Lung (tissue), 12 donors: ENCODE measurements around the gene KHNYN. TPM values are rescaled to one million over a fixed set of nuclear protein-coding genes. Genes with fewer than 3 reads are reported as not detected.

ENCODE experiments used
- ATAC-seq: fragments of 200-7000 bp; cut with Tn5 transposase; one replicate; pipeline ENCODE4 v1.9.1; 2020; ENCODE audit warnings: moderate number of reproducible peaks; ENCODE audit not compliant: insufficient read depth, low FRiP score
- DNase-seq, 3 donors: peaks; one replicate each; pipeline ENCODE4 v3.0.0-alpha.2; 2013 to 2017
- H3K27ac ChIP-seq, 2 donors: one replicate each; pipeline ENCODE4 v1.5.1; 2013; ENCODE audit warnings: mild to moderate bottlenecking in 2 of 2, moderate library complexity in 2 of 2, control low read depth in 1 of 2, inconsistent platforms in 1 of 2, low read depth in 1 of 2, low read length in 1 of 2
- H3K27me3 ChIP-seq, 3 donors: one replicate each; pipeline ENCODE4 v1.5.1; 2013; ENCODE audit warnings: low read length in 2 of 3; ENCODE audit not compliant: control insufficient read depth in 3 of 3, insufficient read depth in 3 of 3
- H3K36me3 ChIP-seq, 4 donors: one replicate each; pipeline ENCODE4 v1.5.1; 2013; ENCODE audit warnings: low read length in 4 of 4, mild to moderate bottlenecking in 1 of 4, moderate library complexity in 1 of 4; ENCODE audit not compliant: control insufficient read depth in 4 of 4, insufficient read depth in 4 of 4
- H3K4me1 ChIP-seq, 5 donors: one replicate each; pipeline ENCODE4 v1.5.1; 2013; ENCODE audit warnings: low read length in 5 of 5, mild to moderate bottlenecking in 2 of 5, moderate library complexity in 1 of 5; ENCODE audit not compliant: control insufficient read depth in 5 of 5, insufficient read depth in 5 of 5
- H3K4me3 ChIP-seq: one replicate; pipeline ENCODE4 v1.5.1; 2013; ENCODE audit warnings: mild to moderate bottlenecking, control low read depth, moderate library complexity
- H3K9ac ChIP-seq, 2 donors: one replicate each; pipeline ENCODE4 v1.5.1; 2013; ENCODE audit warnings: low read length in 2 of 2, control low read depth in 1 of 2; ENCODE audit not compliant: insufficient read depth in 1 of 2
- H3K9me3 ChIP-seq, 4 donors: one replicate each; pipeline ENCODE4 v1.5.1; 2013; ENCODE audit warnings: low read length in 3 of 4, mild to moderate bottlenecking in 1 of 4, moderate library complexity in 1 of 4; ENCODE audit not compliant: control insufficient read depth in 4 of 4, insufficient read depth in 3 of 4
- WGBS, 2 donors: extraction: QIAGEN DNeasy Blood & Tissue Kit; methylation state at CpG; one replicate each; pipeline ENCODE4 v1.1.7; 2013; 5-methylcytosine and 5-hydroxymethylcytosine counted together
- polyA plus RNA-seq, 2 donors: library from polyadenylated mRNA; stranded (reverse); fragments of 200-250 nt; gene quantifications; one replicate each; pipeline ENCODE4 v1.2.1, GENCODE V29; 2013
- total RNA-seq, 2 donors: library from RNA; depleted of rRNA in 1 of 2; stranded (reverse); fragments of >200 nt in 1 of 2; gene quantifications; one replicate each; pipeline ENCODE4 v1.2.1, GENCODE V29; 2014 to 2021
- TF ChIP-seq, protein P1 (sequence below): IDR thresholded peaks from 2 replicates; pipeline ENCODE4 v1.5.1; 2012; ENCODE audit warnings: mild to moderate bottlenecking; ENCODE audit errors: control extremely low read depth, extremely low read depth
- donor health status: control.
- donor health status: control.
- donor health status: Bipolar disorder and iron deficiency.
- donor health status: healthy.
- donor health status: DM: yes; HTN: yes; CAD: no.

KHNYN gene
- total and polyA plus RNA-seq, 4 donors, result 27.0 to 60.2 (median 41.1) TPM

DNA sequence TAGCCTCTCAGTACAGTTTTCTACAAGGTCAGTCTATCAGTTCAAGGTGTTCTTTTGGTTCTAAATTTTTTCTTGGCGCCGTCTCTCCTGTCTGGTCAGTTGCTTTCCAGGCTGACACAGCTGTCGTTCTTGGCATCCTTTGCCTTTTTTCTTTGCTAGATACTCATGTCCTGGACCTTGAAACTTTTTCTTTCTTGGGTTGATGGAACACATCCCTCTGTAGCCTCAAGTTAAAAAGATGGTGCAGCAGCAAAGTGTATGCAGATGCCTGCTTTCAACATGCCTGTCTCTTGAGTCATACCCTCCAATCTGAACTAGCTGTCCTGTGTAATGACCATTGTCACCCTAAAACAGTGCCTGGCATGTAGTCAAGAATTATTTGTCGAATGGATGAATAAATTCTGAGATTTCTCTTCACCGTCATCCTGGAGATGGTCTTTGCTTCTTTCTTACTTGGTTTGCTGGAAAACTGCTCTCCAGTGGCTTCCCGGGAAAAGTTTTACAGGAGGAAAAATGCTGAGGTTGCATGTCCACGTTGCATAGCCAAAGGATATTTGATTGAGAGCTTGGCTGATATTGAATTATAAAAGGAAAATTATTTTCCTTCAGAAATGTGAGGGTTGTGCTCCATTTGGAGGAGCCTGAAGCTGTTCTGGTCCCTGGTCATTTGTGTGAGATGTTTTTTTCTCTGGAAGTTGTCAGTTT is 26.3 kb upstream of the KHNYN start:
- H3K27ac ChIP-seq, result no peak overlapping the region
- peaks cover 5 to 65% (median 31%) of the 10 kb centered on the region in 5 donors for H3K4me1 ChIP-seq
- peak overlapping the region in 1 of 2 donors; percentile 57 for H3K9ac ChIP-seq
- DNase-seq, result peak; percentile 63 to 92 (median 86)
- H3K27me3 ChIP-seq, result no peaks in the 10 kb centered on the region
- no peak overlapping the region for H3K4me3 ChIP-seq
- peaks cover 0 to 2% (median 0%) of the 10 kb centered on the region in 4 donors for H3K9me3 ChIP-seq
- H3K36me3 ChIP-seq, result peaks cover 0 to 37% (median 8%) of the 10 kb centered on the region in 4 donors
- 59 to 72% methylated on average over 7 of the region's 7 CpGs for WGBS, 2 donors
- TF ChIP-seq, protein P1, sequence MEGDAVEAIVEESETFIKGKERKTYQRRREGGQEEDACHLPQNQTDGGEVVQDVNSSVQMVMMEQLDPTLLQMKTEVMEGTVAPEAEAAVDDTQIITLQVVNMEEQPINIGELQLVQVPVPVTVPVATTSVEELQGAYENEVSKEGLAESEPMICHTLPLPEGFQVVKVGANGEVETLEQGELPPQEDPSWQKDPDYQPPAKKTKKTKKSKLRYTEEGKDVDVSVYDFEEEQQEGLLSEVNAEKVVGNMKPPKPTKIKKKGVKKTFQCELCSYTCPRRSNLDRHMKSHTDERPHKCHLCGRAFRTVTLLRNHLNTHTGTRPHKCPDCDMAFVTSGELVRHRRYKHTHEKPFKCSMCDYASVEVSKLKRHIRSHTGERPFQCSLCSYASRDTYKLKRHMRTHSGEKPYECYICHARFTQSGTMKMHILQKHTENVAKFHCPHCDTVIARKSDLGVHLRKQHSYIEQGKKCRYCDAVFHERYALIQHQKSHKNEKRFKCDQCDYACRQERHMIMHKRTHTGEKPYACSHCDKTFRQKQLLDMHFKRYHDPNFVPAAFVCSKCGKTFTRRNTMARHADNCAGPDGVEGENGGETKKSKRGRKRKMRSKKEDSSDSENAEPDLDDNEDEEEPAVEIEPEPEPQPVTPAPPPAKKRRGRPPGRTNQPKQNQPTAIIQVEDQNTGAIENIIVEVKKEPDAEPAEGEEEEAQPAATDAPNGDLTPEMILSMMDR, result no peak
- ATAC-seq, result no peak

DNA sequence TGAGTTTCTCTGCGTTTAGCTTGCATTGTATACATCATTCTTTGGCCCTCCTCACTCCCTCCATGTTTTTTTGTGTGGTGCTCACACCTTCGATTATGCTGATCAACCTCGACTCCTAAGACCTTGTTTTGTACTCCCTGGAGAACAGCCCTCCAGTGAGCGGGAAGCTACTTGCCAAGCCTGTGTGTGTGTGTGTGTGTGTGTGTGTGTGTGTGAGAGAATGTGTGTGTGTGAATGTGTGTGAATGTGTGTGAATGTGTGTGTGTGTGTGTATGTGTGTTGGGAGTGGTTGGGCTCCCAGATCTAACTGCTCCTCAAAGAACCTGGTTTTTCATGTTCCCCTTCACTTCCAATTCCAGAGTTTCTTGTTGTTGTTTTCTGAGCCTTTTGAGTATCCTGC is 24.9 kb upstream of the KHNYN start:
- Histone ChIP-seq H3K9me3 (peaks cover 0 to 2% (median 0%) of the 10 kb centered on the region in 4 donors), H3K36me3 (peaks cover 0 to 44% (median 16%) of the 10 kb centered on the region in 4 donors), H3K4me3 (no peak overlapping the region), H3K27me3 (no peaks in the 10 kb centered on the region), H3K4me1 (peaks cover 5 to 75% (median 33%) of the 10 kb centered on the region in 5 donors), H3K9ac (peak overlapping the region in 1 of 2 donors; percentile 8), H3K27ac (no peak overlapping the region)
- DNase-seq (no peak), ATAC-seq (no peak)
- TF ChIP-seq, protein P1, result no peak
- 72 to 74% methylated on average over 4 of the region's 4 CpGs for WGBS, 2 donors

DNA sequence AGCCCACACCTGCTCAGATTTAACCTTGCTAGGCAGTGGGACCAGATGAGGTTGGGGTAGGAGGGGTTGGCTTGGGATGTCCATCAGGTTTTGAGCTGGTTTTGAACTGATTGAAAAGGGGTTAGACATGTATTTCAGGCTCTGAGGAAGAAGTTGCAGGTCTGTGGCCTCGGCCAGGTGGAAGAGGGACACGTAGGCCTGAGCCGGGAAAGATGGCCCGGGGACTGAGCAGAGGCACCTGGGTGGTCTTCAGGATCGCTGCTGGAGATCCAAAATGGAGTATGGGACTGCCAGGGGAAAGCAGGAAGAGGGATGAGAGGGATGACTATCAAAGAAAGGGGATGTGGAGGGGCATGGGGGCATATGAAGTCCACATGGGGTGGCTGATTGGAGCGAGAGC is 23.3 kb upstream of the KHNYN start:
- no peak for DNase-seq
- no peak for ATAC-seq
- Histone ChIP-seq H3K27me3 (no peaks in the 10 kb centered on the region), H3K4me1 (peaks cover 0 to 63% (median 25%) of the 10 kb centered on the region in 5 donors), H3K9ac (no peak overlapping the region), H3K9me3 (peaks cover 0 to 2% (median 0%) of the 10 kb centered on the region in 4 donors), H3K36me3 (peaks cover 0 to 57% (median 26%) of the 10 kb centered on the region in 4 donors), H3K4me3 (no peak overlapping the region), H3K27ac (no peak overlapping the region)
- TF ChIP-seq, protein P1, result no peak
- 93 to 96% methylated on average over 6 of the region's 6 CpGs for WGBS, 2 donors
